Spleen (tissue), 11 donors: ENCODE data around the gene SULT1A2. TPM values are rescaled to one million over a fixed set of nuclear protein-coding genes. Genes with fewer than 3 reads are reported as not detected.

Experiments used
- DNase-seq: peaks from one replicate; pipeline ENCODE4 v3.0.0-alpha.2; 2020
- H3K27ac ChIP-seq, 8 donors: fragments of 200-600 bp; sonication (generic) in 7 of 8; 1 replicate in 4 of 8; 2 replicates in 4 of 8; pipeline versions ENCODE4 v1.5.0 to v1.8.0; 2016 to 2021; ENCODE audit warnings: inconsistent platforms in 4 of 8, mild to moderate bottlenecking in 4 of 8, moderate library complexity in 1 of 8
- H3K27me3 ChIP-seq, 7 donors: fragments of 200-600 bp; sonication (generic) in 6 of 7; replicated peaks in 1 of 7; 1 replicate in 4 of 7; 2 replicates in 3 of 7; pipeline versions ENCODE4 v1.5.0 to v1.8.0; 2016 to 2021; ENCODE audit warnings: inconsistent platforms in 3 of 7, mild to moderate bottlenecking in 1 of 7
- H3K36me3 ChIP-seq, 6 donors: fragments of 200-600 bp; sonication (generic) in 5 of 6; 1 replicate in 4 of 6; 2 replicates in 2 of 6; pipeline versions ENCODE4 v1.5.0 to v1.8.0; 2016 to 2021; ENCODE audit warnings: inconsistent platforms in 2 of 6
- H3K4me1 ChIP-seq, 6 donors: fragments of 200-600 bp; sonication (generic) in 5 of 6; 1 replicate in 3 of 6; 2 replicates in 3 of 6; pipeline versions ENCODE4 v1.5.0 to v1.8.0; 2016 to 2021; ENCODE audit warnings: inconsistent platforms in 3 of 6
- H3K4me3 ChIP-seq, 8 donors: fragments of 200-600 bp; sonication (generic) in 7 of 8; 1 replicate in 4 of 8; 2 replicates in 4 of 8; pipeline versions ENCODE4 v1.5.0 to v1.8.0; 2016 to 2021; ENCODE audit warnings: inconsistent platforms in 4 of 8, mild to moderate bottlenecking in 4 of 8, moderate library complexity in 2 of 8
- H3K9me3 ChIP-seq, 8 donors: fragments of 200-600 bp; sonication (generic) in 7 of 8; 1 replicate in 4 of 8; 2 replicates in 4 of 8; pipeline versions ENCODE4 v1.5.0 to v1.8.0; 2016 to 2021; ENCODE audit warnings: inconsistent platforms in 4 of 8
- POLR2A ChIP-seq, 3 donors: fragments of 450-650 bp; IDR thresholded peaks; one replicate each; pipeline ENCODE4 v1.5.1; 2017; ENCODE audit warnings: antibody characterized with exemption in 3 of 3, mild to moderate bottlenecking in 1 of 3
- POLR2AphosphoS5 ChIP-seq, 3 donors: sonication (generic); formaldehyde crosslinking; IDR thresholded peaks; one replicate each; pipeline ENCODE4 v1.5.1; 2017; ENCODE audit warnings: antibody characterized with exemption in 3 of 3
- WGBS, 5 donors: extraction: QIAGEN DNeasy Blood & Tissue Kit in 3 of 5; methylation state at CpG; one replicate each; pipeline versions ENCODE4 v1.1.5 to v1.1.7; 2013 to 2018; 5-methylcytosine and 5-hydroxymethylcytosine counted together
- intact Hi-C: fragments of 100-400 bp; cut with DNase I; formaldehyde crosslinking; loops from one replicate; pipeline ENCODE4 v1.15.0; 2023; ENCODE audit warnings: low total_unique reads
- polyA plus RNA-seq, 3 donors: library from polyadenylated mRNA; stranded (reverse); fragments of 200-250 nt; gene quantifications; one replicate each; pipeline ENCODE4 v1.2.1, GENCODE V29; 2013
- total RNA-seq, 7 donors: library from RNA; depleted of rRNA in 3 of 7; stranded (reverse); fragments of >200 nt in 3 of 7; fragmentation: NEBNext Ultra II Directional in 4 of 7; extraction: Animal tissue kit (Norgen Biotek cat#: 25700) in 4 of 7; gene quantifications; one replicate each; pipeline versions ENCODE4 v1.1.0 to v1.2.1, GENCODE V29; 2016 to 2021
- TF ChIP-seq, protein P1 (sequence below), 11 experiments: fragments of 200-600 bp in 7 of 11; fragments of 450-650 bp in 4 of 11; sonication (generic) in 4 of 11; IDR thresholded peaks in 8 of 11; conservative IDR thresholded peaks in 3 of 11; 1 replicate in 7 of 11; 2 replicates in 4 of 11; pipeline versions ENCODE4 v1.4.0 to v1.8.0; 2016 to 2021; ENCODE audit warnings: antibody characterized with exemption in 11 of 11, inconsistent platforms in 4 of 11, mild to moderate bottlenecking in 1 of 11
- donor health status: healthy with polysubstance abuse.
- donor health status: DM: no; HTN: no; CAD: no; lungs with moderate emphysema.
- donor health status: DM: no; HTN: no; CAD: no.
- donor health status: Bipolar disorder and iron deficiency.
- donor health status: healthy.
- donor health status: DM: no; HTN: no; CAD: no.
- donor health status: DM: yes; HTN: yes; CAD: no.

The SULT1A2 gene
- total and polyA plus RNA-seq, 10 donors = 1.3 to 9.4 (median 4.0) TPM

DNA sequence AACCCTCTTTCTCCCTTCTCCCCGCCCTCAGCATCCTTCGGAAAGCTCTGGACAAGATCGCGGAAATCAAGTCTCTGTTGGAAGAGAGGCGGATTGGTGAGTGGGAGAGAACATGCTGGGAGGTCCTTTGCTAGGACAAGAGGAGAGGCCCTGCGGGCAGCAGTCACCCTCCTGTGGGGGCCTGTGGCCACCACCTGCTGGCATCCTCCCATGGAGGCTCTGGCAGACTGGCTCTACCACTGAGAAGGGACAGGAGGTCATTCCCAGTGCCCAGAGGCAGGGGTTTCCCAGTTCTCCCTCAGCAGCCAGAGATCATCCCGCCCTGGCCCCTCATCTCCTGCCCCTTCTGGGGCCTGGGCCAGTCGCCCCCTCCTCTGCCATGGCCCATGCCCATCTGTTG is 7.8 kb downstream of the SULT1A2 start:
- TF ChIP-seq POLR2A (IDR thresholded peaks at IDR 0.05) (no peak), POLR2AphosphoS5 (IDR thresholded peaks at IDR 0.05) (no peak)
- TF ChIP-seq, protein P1, sequence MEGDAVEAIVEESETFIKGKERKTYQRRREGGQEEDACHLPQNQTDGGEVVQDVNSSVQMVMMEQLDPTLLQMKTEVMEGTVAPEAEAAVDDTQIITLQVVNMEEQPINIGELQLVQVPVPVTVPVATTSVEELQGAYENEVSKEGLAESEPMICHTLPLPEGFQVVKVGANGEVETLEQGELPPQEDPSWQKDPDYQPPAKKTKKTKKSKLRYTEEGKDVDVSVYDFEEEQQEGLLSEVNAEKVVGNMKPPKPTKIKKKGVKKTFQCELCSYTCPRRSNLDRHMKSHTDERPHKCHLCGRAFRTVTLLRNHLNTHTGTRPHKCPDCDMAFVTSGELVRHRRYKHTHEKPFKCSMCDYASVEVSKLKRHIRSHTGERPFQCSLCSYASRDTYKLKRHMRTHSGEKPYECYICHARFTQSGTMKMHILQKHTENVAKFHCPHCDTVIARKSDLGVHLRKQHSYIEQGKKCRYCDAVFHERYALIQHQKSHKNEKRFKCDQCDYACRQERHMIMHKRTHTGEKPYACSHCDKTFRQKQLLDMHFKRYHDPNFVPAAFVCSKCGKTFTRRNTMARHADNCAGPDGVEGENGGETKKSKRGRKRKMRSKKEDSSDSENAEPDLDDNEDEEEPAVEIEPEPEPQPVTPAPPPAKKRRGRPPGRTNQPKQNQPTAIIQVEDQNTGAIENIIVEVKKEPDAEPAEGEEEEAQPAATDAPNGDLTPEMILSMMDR (IDR thresholded peaks at IDR 0.05 in 8 of 11, conservative IDR thresholded peaks at IDR 0.05 in 3 of 11) = no peak
- H3K36me3 ChIP-seq = peaks cover 0 to 92% (median 61%) of the 10 kb centered on the region in 6 donors
- H3K9me3 ChIP-seq = no peaks in the 10 kb centered on the region
- no peak overlapping the region for H3K4me3 ChIP-seq
- H3K27me3 ChIP-seq = no peaks in the 10 kb centered on the region
- no peak overlapping the region for H3K27ac ChIP-seq
- WGBS, 5 donors = 93 to 99% (median 95%) methylated on average over 8 of the region's 8 CpGs
- no peak for DNase-seq
- no peaks in the 10 kb centered on the region for H3K4me1 ChIP-seq
- intact Hi-C loops = no loop called here

DNA sequence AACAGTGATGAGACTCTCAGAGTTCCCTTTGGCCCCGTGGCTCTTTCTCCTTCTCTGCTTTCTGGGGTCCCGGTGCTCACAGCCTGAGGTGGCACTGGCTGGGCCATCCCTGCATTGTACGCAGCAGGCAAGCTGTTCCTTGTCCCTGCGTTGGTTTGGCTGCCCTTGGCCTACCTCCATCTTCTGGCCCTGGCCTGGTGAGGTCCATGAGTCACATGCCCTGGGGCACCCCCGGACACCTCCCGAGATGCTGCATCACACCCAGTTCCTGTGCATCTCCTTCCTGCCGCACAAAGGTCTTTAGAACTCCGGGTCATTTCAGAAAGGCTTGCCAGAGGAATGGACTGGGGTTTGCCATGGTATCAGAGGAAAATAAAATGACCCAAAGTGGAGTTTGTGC is 9.5 kb downstream of the SULT1A2 start:
- H3K9me3 ChIP-seq = no peaks in the 10 kb centered on the region
- no peaks in the 10 kb centered on the region for H3K4me1 ChIP-seq
- WGBS, 5 donors = 76 to 81% (median 79%) methylated on average over 8 of the region's 8 CpGs
- no peaks in the 10 kb centered on the region for H3K27me3 ChIP-seq
- H3K36me3 ChIP-seq = peaks cover 0 to 100% (median 75%) of the 10 kb centered on the region in 6 donors
- no peak for DNase-seq
- H3K27ac ChIP-seq = no peak overlapping the region
- TF ChIP-seq, protein P1 (IDR thresholded peaks at IDR 0.05 in 8 of 11, conservative IDR thresholded peaks at IDR 0.05 in 3 of 11) = no peak
- no peak for TF ChIP-seq POLR2A (IDR thresholded peaks at IDR 0.05)
- no peak for TF ChIP-seq POLR2AphosphoS5 (IDR thresholded peaks at IDR 0.05)
- no peak overlapping the region for H3K4me3 ChIP-seq
- intact Hi-C loops = no loop called here

DNA sequence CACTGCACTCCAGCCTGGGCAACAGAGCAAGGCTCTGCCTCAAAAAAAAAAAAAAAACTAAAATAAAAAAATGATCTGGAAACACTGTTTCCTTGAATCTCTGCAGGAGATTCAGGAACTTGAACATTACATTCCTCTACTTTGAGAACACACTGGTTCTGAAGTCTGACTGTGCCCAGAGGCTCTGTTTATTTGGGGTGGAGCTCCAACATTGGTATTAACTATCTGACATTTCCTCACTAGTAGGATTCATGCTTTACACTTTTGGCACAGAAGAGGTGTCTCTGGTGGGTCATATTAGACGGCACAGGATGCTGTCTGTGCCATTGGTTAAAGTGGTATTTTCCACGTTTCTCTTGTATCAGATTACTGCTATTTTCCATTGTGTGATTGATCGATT is 10.4 kb downstream of the SULT1A2 start:
- TF ChIP-seq POLR2AphosphoS5 (IDR thresholded peaks at IDR 0.05) (no peak), POLR2A (IDR thresholded peaks at IDR 0.05) (no peak)
- TF ChIP-seq, protein P1 (IDR thresholded peaks at IDR 0.05 in 8 of 11, conservative IDR thresholded peaks at IDR 0.05 in 3 of 11) = no peak
- H3K9me3 ChIP-seq = no peaks in the 10 kb centered on the region
- no peaks in the 10 kb centered on the region for H3K27me3 ChIP-seq
- peaks cover 0 to 100% (median 82%) of the 10 kb centered on the region in 6 donors for H3K36me3 ChIP-seq
- no peak overlapping the region for H3K27ac ChIP-seq
- no peak for DNase-seq
- intact Hi-C loops = no loop called here
- WGBS, 5 donors = 86 to 92% (median 89%) methylated on average over 3 of the region's 3 CpGs
- no peak overlapping the region for H3K4me3 ChIP-seq
- no peaks in the 10 kb centered on the region for H3K4me1 ChIP-seq

DNA sequence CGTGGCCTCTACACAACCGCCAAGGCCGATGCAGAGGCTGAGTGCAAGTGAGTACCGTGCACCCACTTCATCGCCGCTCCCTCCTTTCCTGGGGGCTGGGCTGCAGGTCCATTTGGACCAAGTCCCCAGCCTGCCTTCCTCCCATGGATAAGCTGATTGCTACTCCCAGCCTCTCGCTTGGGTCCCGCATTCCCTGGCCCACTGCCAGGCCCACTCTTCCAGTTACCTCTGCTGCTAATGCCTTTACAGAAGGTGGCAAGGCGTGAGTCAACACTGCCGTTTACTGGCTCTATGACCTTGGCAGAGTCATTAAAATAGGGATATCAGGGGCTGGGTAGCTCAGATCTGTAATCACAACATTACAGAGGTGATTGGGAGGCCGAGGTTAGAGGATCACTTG is 11.2 kb downstream of the SULT1A2 start:
- Histone ChIP-seq H3K4me1 (no peaks in the 10 kb centered on the region), H3K27ac (no peak overlapping the region), H3K9me3 (no peaks in the 10 kb centered on the region), H3K4me3 (no peak overlapping the region), H3K27me3 (no peaks in the 10 kb centered on the region), H3K36me3 (peaks cover 0 to 100% (median 77%) of the 10 kb centered on the region in 6 donors)
- no peak for DNase-seq
- 88 to 94% (median 93%) methylated on average over 11 of the region's 11 CpGs for WGBS, 5 donors
- intact Hi-C loops = no loop called here
- TF ChIP-seq POLR2A (IDR thresholded peaks at IDR 0.05) = no peak
- TF ChIP-seq POLR2AphosphoS5 (IDR thresholded peaks at IDR 0.05) = peak in 1 of 3 donors; percentile 3
